RWPE1 (cell line): ENCODE data around the gene PAK3.

Experiments used
- CTCF ChIA-PET: fragments of 350-600 bp; sonication (Branson Sonifier 250); formaldehyde crosslinking; extraction: SDS; loops from one replicate; lab custom pipeline; 2021; lab: Yijun Ruan, JAX
- POLR2A ChIA-PET: fragments of 400-600 bp; formaldehyde crosslinking; extraction: SDS; loops from one replicate; lab custom pipeline; 2020; ENCODE audit warnings: antibody characterized with exemption; ENCODE audit not compliant: low non-redundant PET; lab: Yijun Ruan, JAX
- DNase-seq: peaks from one replicate; pipeline ENCODE4 v3.0.0; 2012; ENCODE audit warnings: low spot score
- H3K27ac ChIP-seq: fragments of 450-650 bp; 2 replicates; pipeline ENCODE4 v1.5.1; 2017
- TF ChIP-seq, protein P1 (sequence below): fragments of 450-650 bp; conservative IDR thresholded peaks from 2 replicates; pipeline ENCODE4 v1.5.1; 2017; ENCODE audit warnings: low read depth, mild to moderate bottlenecking

PAK3 gene

DNA sequence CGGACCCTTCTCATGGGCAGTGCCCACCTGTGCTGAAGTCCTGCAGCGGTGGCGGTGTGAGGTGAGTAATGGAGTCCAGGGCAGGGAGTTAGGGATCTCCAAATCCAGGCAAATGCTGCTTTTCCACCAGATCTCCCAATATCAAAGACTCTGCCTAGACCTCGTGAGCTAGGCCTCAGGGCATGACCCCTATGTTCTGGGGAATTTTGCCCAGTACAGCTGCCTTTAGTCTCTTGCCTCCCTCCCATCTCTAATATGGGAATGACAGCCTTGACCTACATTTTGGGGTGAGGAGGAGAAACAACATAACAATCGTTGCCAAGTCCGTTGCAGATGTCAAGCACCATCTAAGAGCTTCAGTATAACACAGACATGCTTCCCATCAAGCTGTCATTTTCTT is 7.3 kb downstream of the PAK3 start:
- no peak overlapping the region for H3K27ac ChIP-seq
- no peak for DNase-seq
- ChIA-PET POLR2A (no interaction called here), CTCF (no interaction called here)
- TF ChIP-seq, protein P1, sequence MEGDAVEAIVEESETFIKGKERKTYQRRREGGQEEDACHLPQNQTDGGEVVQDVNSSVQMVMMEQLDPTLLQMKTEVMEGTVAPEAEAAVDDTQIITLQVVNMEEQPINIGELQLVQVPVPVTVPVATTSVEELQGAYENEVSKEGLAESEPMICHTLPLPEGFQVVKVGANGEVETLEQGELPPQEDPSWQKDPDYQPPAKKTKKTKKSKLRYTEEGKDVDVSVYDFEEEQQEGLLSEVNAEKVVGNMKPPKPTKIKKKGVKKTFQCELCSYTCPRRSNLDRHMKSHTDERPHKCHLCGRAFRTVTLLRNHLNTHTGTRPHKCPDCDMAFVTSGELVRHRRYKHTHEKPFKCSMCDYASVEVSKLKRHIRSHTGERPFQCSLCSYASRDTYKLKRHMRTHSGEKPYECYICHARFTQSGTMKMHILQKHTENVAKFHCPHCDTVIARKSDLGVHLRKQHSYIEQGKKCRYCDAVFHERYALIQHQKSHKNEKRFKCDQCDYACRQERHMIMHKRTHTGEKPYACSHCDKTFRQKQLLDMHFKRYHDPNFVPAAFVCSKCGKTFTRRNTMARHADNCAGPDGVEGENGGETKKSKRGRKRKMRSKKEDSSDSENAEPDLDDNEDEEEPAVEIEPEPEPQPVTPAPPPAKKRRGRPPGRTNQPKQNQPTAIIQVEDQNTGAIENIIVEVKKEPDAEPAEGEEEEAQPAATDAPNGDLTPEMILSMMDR: no peak

DNA sequence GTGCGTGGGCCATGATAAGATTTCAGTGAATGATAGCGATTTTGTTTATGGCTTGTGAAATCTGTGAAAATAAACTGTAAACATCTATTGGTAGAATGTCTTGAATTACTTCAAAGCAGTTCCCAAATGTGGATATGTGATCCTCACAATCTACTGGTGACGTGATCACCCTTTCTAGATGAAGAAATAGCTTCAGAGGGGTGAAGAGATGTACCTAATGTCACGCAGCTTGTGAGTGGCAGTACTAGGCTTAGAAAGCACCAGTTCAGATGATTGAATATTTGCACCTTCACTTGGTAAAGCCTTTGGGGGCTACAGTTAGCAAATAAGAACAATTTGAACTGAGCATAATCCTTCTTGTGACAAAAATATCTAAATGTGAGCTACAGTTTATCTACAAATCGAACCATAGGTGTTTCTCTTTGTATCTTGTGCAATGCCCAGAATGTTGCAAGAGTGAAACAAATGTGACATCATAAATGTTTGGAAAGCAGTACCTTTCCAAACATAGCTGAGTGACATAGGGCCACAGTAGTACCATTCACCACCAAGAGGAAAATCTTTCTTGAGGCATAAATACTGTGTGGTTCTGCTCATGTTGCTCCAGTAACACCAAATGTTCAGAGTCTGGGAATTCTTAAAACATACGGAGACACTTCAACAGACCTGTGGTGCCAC is 14.2 kb downstream of the PAK3 start:
- TF ChIP-seq, protein P1: no peak
- DNase-seq: no peak
- H3K27ac ChIP-seq: no peak overlapping the region
- ChIA-PET POLR2A (no interaction called here), CTCF (interaction anchor here (0.6 kb wide), 1 partner anchor 12 kb away, joined by 3 read pairs; no protein-coding TSS in a partner anchor)

DNA sequence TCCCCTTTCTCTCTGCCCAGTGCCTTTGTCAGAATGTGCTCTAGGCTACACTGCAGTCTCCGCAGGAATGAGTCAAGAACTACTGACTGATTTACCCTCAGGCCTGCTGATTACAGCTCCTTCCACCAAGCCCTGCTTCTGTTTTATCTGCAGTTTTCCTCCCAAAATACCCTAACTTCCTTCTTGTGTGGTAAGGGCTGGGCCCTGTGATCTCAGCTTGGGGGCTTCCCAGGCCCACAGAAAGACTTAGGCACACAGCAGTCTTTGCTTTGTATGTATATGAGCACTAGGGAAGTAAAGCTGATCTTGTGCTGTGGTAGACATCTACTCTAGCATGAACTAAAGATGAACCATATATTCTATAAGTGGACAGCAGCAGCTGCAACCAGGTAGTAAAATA is 18.8 kb downstream of the PAK3 start:
- TF ChIP-seq, protein P1: no peak
- DNase-seq: no peak
- POLR2A ChIA-PET: no interaction called here
- CTCF ChIA-PET: no interaction called here
- H3K27ac ChIP-seq: no peak overlapping the region

DNA sequence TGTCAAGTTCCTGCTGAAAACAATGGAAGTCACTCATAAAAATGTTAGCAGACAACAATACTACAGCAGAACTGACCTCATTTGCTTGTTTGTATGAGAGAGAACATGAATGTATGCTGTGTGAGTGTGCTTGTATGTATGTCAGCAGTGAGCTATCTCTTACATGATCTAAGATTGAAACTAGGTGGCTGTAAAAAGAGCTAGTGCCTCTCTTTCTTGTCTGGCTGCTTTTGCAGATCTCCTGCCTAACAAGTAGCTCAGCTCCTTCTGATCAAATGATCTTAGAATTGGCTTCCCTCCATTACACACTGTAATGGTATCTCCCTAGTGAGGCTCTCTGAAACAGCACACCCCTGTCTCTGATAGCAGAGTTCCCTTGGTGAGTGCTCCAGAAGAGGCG is 20.7 kb downstream of the PAK3 start:
- ChIA-PET POLR2A (no interaction called here), CTCF (no interaction called here)
- TF ChIP-seq, protein P1: no peak
- no peak overlapping the region for H3K27ac ChIP-seq
- DNase-seq: no peak

DNA sequence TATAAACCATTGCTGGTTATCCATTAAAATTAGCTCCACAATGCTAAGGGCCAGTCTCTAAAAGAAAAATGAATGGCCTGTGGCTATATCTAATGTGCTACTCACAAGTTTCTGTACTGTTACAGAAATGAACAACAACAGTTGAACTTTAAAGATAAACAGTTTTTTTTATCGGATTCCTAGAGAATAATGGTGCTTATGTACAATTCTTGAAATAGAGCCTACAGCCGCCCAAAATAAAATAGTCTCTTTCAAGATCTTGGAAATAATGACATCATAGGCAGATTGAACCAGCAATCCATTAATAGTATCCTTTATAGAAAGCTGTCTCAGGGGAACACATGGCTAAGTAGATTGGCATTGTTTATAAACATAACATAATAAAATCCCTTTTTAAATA is 23.4 kb downstream of the PAK3 start:
- TF ChIP-seq, protein P1: no peak
- ChIA-PET POLR2A (no interaction called here), CTCF (no interaction called here)

DNA sequence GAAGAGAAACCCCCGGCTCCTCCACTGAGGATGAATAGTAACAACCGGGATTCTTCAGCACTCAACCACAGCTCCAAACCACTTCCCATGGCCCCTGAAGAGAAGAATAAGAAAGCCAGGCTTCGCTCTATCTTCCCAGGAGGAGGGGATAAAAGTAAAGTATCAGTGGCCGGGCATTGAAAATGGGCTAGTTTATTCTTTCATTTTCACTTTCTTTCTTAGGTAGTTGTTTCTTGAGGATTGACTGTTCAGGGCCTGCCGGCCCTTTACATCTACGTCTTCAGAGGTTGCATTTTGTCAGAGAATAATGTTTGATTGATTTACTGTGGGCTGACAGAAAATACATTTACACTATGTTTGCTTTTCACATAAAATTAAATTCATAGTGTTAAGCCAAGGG is 27.1 kb downstream of the PAK3 start:
- TF ChIP-seq, protein P1: no peak
- ChIA-PET CTCF (no interaction called here), POLR2A (no interaction called here)
- DNase-seq: no peak
- H3K27ac ChIP-seq: no peak overlapping the region

More for the DNA sequence above, 23.4 kb downstream of the PAK3 start:
- no peak overlapping the region for H3K27ac ChIP-seq
- no peak for DNase-seq
